GM08714 (cell line): ENCODE data around the gene APP.
"Not testable (repeated sequence)": the region's sequence is repeated elsewhere in the genome, so short reads cannot be mapped to it uniquely, and the experiment has no call there.

Experiments
- H3K4me3 ChIP-seq: fragments of 200-500 bp; sonication (Bioruptor generic); 2 replicates; pipeline ENCODE4 v1.5.1; 2014; ENCODE audit warnings: mild to moderate bottlenecking, low read length, inconsistent platforms
- ZNF274 ChIP-seq: IDR thresholded peaks from 2 replicates; pipeline ENCODE4 v1.6.1; 2012; ENCODE audit warnings: mild to moderate bottlenecking, low read depth, low read length

Gene APP

DNA sequence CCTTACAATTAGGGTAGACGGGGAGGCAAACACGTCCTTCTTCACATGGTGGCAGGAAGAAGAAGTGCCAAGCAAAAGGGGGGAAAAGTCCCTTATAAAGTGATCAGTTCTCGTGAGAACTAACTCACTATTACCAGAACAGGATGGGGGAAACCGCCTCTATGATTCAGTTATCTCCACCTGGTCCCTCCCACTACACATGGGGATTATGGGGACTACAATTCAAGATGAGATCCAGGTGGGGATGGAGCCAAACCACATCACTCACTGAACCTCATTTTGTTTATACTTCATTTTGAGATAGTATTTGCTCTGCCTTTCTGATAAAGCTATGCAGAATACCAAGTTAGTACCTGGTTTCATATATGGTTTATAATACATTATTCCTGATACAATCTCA is 26.5 kb downstream of the APP start:
- no peak for TF ChIP-seq ZNF274
- H3K4me3 ChIP-seq: no peak overlapping the region

DNA sequence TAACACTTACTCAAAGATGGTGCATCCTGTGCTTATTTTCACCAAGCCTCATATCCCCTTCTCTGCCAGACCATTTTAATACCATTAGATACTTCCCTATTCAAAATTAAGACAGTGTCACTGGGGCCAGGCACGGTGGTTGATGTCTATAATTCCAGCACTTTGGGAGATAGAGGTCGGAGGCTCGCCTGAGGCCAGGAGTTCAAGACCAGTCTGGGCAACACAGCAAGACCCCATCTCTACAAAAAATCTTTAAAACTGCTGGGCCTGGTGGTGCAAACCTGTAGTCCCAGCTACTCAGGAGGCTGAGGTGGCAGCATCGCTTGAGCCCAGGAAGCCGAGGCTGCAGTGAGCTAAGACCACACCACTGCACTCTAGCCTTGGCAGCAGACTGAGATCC is 28.2 kb downstream of the APP start:
- H3K4me3 ChIP-seq: no peak overlapping the region

DNA sequence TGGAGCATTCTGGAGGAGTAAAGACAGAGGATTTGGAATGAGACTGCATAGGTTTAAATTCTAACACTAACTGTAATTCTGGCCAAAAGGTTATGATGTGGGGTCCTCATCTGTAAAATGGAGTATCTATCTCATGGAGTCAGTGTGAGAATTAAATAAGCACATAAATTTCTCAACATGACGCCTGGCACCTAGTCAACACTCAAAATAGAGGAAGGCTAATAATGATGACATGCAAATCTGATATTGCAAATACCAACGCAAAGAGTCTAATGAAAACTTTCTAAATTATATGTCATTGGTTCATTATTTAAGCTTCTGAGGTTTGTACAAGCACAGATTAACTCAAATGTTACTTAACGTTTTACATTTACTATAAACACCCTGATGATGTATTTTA is 29.6 kb downstream of the APP start:
- TF ChIP-seq ZNF274: no peak
- no peak overlapping the region for H3K4me3 ChIP-seq

More for the DNA sequence above, 28.2 kb downstream of the APP start:
- no peak for TF ChIP-seq ZNF274

DNA sequence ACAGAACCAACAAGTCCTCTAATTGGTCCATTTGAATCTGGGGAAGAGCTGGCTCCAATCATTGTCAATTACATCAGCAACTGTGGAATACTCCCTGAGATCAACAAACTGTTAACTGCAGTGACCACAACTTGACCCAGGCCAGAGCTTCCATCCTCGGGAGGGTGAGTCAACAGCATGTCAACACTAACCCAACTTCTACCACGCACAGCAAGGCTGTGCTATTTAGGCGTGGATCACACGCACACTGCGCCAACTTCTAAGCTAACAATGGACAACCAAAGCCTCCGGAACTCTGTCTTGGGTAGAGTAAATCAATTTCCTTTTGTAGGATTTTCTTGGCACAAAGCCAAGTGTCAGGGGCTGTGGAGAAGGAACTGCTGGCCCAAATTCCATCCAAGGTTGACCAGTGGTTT is 30.4 kb downstream of the APP start:
- TF ChIP-seq ZNF274: no peak
- H3K4me3 ChIP-seq: no peak overlapping the region

DNA sequence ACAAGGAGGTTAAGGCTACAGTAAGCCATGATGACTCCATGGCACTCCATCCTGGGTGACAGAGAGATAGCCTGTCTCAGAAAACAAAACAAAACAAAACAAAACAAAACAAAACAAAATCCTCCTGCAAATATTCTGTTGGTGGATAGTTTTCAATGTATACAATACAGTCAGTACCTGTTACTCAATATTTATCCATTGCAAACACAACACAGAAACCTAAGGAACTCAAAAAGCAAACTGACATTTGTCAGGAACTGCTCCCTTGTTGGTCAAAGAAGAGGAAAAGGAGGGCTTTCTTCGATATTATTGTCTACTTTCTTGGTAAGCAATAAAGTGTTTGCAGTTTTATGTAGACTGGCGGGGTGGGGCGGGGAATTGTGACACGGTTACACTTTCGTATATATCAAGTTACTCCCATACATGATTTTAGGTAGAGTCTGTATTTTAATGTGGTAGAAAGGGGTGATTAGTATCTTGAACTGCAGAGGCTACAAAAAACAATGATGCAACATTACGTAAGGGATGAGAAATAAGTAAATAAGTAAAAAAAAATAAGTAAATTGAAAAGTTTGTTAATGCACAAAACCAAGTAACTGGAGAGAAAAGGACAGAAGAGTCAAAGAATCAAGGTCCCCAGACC is 31.8 kb downstream of the APP start:
- TF ChIP-seq ZNF274: no peak
- no peak overlapping the region for H3K4me3 ChIP-seq

DNA sequence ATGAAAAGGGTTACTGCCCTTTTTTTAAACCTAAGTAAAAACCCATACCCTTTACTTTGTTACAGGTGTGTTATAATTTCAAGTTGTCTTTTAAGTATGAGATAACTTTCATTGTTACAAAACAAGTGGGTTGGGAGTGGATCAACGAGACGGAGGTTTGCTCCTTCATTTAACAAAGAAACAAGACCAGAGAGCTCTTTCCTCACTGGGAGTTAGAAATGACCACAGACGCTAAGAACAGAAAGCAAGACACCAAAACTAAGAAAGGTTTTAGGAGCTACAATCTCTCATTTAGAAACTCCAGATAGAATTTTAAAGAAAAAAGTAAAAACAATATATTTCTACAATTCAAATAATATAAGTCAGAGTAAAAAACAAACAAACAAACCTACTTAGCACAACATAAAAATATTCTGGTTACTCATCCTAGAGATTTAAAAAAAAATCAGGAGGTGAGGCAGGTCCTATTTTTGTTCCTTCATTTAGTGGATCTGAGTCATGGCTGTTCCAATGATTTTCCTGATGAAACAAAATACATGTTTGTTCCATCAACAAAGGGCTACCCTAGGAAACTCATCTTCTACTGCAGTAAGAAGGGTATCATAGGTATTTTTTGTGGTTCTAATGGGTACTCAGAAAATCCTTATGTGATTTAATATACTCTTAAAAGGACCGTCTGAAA is 33.0 kb downstream of the APP start:
- H3K4me3 ChIP-seq: no peak overlapping the region
- no peak for TF ChIP-seq ZNF274

DNA sequence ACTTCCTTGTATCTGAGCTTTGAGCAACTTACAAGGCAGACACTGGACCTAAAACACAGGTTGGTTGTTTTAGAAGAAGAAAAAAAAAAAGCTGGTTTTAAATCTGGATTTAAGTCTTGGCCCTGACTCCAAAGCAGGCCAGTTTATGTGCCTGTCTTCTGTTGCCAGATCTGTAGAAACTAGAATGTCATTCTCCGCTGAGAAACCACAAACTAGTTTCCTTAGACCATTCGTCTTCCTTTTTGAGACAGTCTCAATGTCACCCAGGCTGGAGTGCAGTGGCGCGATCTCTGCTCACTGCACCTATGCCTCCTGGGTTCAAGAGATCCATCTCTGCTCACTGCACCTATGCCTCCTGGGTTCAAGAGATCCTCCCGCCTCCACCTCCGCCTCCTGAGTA is 33.9 kb downstream of the APP start:
- H3K4me3 ChIP-seq: no peak overlapping the region; the same call in 1 of the 2 replicates
- no peak for TF ChIP-seq ZNF274

DNA sequence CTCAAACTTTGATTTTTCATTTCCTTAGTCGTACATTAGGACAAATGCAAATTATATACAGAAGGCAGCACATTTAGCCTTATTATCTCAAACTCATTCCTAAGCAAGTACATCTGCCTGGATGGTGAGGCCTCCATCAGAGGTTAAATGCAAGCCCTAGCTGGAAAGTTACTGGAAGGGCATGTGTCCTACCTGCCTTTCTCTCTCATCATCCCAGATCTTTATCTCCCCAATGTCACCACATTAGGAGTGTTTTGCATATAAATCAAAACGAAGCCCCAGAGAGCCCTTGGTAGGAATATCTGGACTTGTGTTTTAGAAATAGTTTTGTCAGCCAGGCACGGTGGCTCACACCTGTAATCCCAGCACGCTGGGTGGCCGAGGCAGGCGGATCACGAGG is 35.0 kb downstream of the APP start:
- no peak for TF ChIP-seq ZNF274
- H3K4me3 ChIP-seq: no peak overlapping the region

DNA sequence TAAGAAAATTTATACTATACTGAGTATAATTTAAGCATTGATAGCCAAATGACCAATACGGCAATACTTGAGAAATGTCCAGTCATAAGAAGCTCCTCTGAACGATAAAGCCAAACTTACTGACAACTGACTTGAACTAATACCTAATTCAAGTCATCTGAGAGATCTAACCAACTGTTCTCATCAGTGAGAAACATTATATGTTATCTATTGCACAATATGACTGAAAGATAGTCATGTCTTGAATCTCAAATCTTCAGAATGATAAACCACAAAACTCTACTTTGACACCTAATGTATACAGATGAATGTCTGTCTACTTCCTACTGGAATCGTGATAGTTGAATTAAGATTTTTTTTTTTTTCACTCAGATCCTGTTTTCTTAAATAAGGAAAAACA is 39.0 kb downstream of the APP start:
- no peak overlapping the region for H3K4me3 ChIP-seq
- no peak for TF ChIP-seq ZNF274

DNA sequence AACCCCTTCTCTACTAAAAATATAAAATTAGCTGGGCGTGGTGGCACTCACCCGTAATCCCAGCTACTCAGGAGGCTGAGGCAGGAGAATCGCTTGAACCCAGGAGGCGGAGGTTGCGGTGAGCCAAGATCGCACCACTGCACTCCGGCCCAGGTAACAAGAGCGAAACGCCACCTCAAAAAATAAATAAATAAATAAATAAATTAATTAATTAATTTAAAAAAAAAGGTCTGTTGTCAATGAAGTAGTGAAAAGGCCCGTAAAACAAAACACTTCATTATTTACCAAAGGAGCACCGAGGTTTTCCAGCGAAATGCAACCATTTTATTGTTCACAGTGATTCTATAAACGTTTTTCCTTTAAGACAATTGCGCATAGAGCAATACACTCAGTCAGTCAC is 39.5 kb downstream of the APP start:
- not testable (repeated sequence) for H3K4me3 ChIP-seq

DNA sequence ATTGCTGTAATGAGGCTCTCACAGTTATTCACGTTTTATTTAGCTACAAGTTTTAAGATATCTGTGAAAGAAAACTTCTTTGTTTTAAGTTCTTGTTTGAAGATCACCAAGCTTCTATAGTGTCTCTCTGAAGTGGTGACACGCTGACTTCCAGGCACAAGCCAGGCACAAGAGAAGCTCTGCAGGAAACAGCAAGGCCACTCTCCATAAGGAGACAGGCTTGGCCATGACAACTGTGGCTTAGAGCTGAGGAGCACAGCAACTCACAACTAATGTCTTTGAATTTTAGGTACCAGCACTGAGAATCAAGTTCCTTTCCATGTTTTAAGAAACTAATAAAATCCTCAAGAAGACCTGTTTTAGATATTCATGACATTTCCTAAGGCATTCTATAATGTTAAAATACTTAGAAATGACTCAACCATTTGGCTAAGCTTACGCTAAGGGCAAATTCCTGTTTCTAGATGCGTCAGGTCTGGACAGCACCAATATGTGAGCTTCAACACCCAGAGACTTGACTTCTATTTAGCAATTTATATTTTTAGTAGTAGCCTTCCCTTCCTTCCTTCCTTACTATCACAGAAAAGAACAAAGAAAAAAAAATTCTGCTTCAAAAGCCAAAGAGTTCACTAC is 40.2 kb downstream of the APP start:
- no peak for TF ChIP-seq ZNF274

DNA sequence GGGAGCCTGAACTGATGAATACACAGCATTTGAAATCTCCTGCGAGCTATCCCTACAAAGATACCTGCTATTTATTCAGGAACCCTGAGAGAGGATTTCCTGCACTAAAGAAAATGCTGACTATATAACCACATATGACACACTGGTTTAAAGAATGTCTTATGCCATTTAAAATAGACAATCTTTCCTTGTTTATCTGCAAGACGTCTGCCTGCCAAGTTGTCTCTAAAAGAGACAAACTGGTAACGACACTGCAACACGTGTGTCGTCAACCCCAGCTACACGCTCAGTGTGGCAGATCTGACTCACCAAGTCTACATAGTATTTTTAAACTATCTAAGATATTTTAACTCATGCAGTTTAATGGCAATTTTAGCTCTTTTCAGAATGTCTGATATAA is 42.7 kb downstream of the APP start:
- no peak overlapping the region for H3K4me3 ChIP-seq
- TF ChIP-seq ZNF274: no peak

More for the DNA sequence above, 40.2 kb downstream of the APP start:
- H3K4me3 ChIP-seq: no peak overlapping the region

DNA sequence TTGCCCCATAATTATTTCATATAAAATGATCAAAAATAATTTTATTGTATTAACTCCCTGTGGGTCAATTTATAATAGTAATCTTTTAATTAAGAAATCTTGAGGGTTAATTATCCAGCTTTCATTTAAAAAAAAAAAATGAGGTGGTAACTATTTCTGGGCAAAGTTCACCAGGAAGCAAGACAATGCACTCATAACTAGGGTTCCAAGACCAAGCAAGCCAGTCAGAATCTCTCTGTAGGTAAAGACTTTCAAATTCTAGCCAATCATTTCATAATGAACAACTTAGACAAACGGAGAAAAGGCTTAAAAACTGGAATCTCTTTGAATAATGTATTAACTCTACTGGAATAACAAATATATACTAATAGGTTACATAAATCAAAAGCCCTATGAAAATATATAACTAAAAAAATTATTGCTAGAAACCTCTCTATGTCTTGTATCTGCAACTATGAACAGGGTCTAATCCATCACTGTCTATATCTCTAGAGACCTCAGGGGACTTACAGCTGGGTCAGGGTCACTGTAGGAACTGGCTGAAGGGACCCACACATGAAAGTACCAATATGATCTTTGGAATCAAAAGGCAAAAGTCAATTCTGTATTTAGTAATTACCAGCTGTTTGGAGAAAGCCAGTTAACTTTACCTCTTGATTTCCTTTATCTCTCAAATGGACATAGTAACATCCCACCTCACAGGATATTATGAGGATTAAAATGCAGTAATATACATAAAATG is 43.3 kb downstream of the APP start:
- H3K4me3 ChIP-seq: no peak overlapping the region
- TF ChIP-seq ZNF274: no peak

DNA sequence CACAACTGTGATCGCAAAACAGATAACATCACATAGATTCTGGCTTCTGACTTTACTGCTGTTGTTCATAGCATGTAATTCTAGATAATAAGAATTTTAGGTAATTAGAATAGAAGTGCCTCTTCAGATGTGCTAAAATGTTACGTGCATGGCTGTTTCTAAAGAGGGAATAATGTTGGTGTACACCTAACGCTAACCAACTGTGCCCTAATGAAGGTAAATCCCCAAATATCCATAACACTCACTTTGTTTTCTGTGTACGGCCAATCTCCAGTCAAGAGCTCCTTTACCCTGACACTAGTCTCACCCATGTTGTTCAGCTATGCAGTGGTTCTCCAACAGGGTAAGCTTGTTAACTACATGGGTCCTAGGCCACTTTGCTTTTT is 44.4 kb downstream of the APP start:
- no peak for TF ChIP-seq ZNF274
- no peak overlapping the region for H3K4me3 ChIP-seq

DNA sequence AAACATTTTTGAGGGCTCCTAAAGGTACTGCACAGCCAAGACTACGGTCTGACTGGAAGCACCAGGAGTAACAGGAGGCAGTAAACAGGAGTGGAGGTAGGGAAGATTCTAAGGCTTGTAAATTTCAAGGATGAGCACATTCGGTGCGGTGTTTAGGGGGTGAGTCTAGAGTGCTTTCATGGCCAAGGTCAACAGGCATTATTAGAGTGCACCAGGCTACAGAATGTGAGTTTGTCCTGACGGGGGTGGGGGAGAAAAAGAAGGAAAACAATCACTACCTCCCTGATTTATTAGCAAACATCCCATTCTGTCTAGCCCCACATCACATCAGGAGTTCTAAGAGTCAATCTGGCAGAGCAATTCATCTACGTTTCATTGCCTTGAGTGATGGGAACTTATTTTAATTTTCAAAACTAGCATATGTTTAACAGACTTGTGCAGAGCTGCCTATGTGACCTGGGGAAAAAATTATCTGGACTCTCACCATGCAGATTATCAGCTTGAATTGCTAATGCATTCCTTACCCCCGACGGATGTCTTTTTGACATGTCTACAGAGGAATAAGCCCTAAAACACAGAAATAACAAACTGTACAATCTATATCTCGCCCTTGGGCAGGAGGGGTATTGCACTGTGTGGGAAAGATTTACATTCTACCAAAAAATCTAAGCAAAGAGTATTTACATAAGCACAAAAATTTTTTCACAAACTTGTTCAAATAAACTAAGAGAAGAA is 45.0 kb downstream of the APP start:
- TF ChIP-seq ZNF274: no peak
- H3K4me3 ChIP-seq: no peak overlapping the region
